H9 (cell line): ENCODE results near the gene CLEC1A. TPM values are rescaled to one million over a fixed set of nuclear protein-coding genes. Genes with fewer than 3 reads are reported as not detected.

Source experiments
- DNase-seq: peaks from one replicate; pipeline ENCODE4 v3.0.0-alpha.2; 2017
- H2AFZ ChIP-seq: one replicate; pipeline ENCODE4 v1.6.1; 2013; ENCODE audit warnings: mild to moderate bottlenecking, low read length, control low read depth, moderate library complexity
- H2AK5ac ChIP-seq: 2 replicates; pipeline ENCODE4 v1.6.1; 2013; ENCODE audit warnings: low read length, control low read depth, mixed read lengths; ENCODE audit not compliant: insufficient read length
- H2BK120ac ChIP-seq: one replicate; pipeline ENCODE4 v1.6.1; 2013; ENCODE audit warnings: low read depth, mild to moderate bottlenecking, low read length, control low read depth, inconsistent platforms; ENCODE audit not compliant: poor library complexity, severe bottlenecking
- H2BK12ac ChIP-seq: 2 replicates; pipeline ENCODE4 v1.6.1; 2013; ENCODE audit warnings: low read length, control low read depth, mixed read lengths, low read depth; ENCODE audit not compliant: insufficient read length
- H2BK15ac ChIP-seq: 2 replicates; pipeline ENCODE4 v1.6.1; 2013; ENCODE audit warnings: low read depth, low read length, control low read depth
- H2BK20ac ChIP-seq: one replicate; pipeline ENCODE4 v1.6.1; 2013; ENCODE audit warnings: low read depth, mild to moderate bottlenecking, low read length, control low read depth, inconsistent platforms; ENCODE audit not compliant: poor library complexity, severe bottlenecking
- H2BK5ac ChIP-seq: 2 replicates; pipeline ENCODE4 v1.6.1; 2013; ENCODE audit warnings: low read length, control low read depth, mixed read lengths; ENCODE audit not compliant: insufficient read length
- H3K14ac ChIP-seq: 2 replicates; pipeline ENCODE4 v1.6.1; 2013; ENCODE audit warnings: low read length, control low read depth; ENCODE audit not compliant: insufficient read depth
- H3K18ac ChIP-seq: 2 replicates; pipeline ENCODE4 v1.6.1; 2013; ENCODE audit warnings: low read depth, mild to moderate bottlenecking, mixed read lengths, low read length, control low read depth; ENCODE audit not compliant: insufficient read length
- H3K23ac ChIP-seq: 2 replicates; pipeline ENCODE4 v1.6.1; 2013; ENCODE audit warnings: low read length, control low read depth, mixed read lengths, low read depth; ENCODE audit not compliant: insufficient read length
- H3K23me2 ChIP-seq: 2 replicates; pipeline ENCODE4 v1.6.1; 2013; ENCODE audit warnings: low read depth, mild to moderate bottlenecking, mixed read lengths, low read length, control low read depth; ENCODE audit not compliant: insufficient read length, poor library complexity, severe bottlenecking
- H3K27ac ChIP-seq: 2 replicates; pipeline ENCODE4 v1.5.1; 2013; ENCODE audit warnings: low read length, control low read depth, mixed read lengths, low read depth; ENCODE audit not compliant: insufficient read length
- H3K27me3 ChIP-seq: 2 replicates; pipeline ENCODE4 v1.6.1; 2013; ENCODE audit warnings: low read length, control low read depth, inconsistent platforms; ENCODE audit not compliant: insufficient read depth
- H3K4ac ChIP-seq: 2 replicates; pipeline ENCODE4 v1.6.1; 2013; ENCODE audit warnings: low read depth, mild to moderate bottlenecking, control low read depth, inconsistent platforms, low read length, moderate library complexity
- H3K4me1 ChIP-seq: 2 replicates; pipeline ENCODE4 v1.6.1; 2013; ENCODE audit warnings: low read length, control low read depth, inconsistent platforms; ENCODE audit not compliant: insufficient read depth
- H3K4me2 ChIP-seq: 2 replicates; pipeline ENCODE4 v1.6.1; 2013; ENCODE audit warnings: low read length, control low read depth, mixed read lengths; ENCODE audit not compliant: insufficient read length, insufficient read depth
- H3K56ac ChIP-seq: 2 replicates; pipeline ENCODE4 v1.6.1; 2013; ENCODE audit warnings: low read depth, mild to moderate bottlenecking, mixed read lengths, low read length, control low read depth; ENCODE audit not compliant: insufficient read length
- H3K79me1 ChIP-seq: 2 replicates; pipeline ENCODE4 v1.6.1; 2013; ENCODE audit warnings: low read depth, mild to moderate bottlenecking, moderate library complexity, low read length, control low read depth, inconsistent platforms; ENCODE audit not compliant: insufficient read depth, poor library complexity, severe bottlenecking
- H3K79me2 ChIP-seq: 2 replicates; pipeline ENCODE4 v1.6.1; 2013; ENCODE audit warnings: low read length, control low read depth, inconsistent platforms; ENCODE audit not compliant: insufficient read depth
- H3K9ac ChIP-seq: 2 replicates; pipeline ENCODE4 v1.6.1; 2013; ENCODE audit warnings: low read length, control low read depth, mixed read lengths; ENCODE audit not compliant: insufficient read length; ENCODE audit errors: extremely low read depth
- H3K9me3 ChIP-seq: one replicate; pipeline ENCODE4 v1.6.1; 2013; ENCODE audit warnings: low read depth, low read length, inconsistent platforms; ENCODE audit not compliant: control insufficient read depth
- H3T11ph ChIP-seq: one replicate; pipeline ENCODE4 v1.6.1; 2013; ENCODE audit warnings: mild to moderate bottlenecking, low read length, control low read depth, inconsistent platforms
- H4K20me1 ChIP-seq: one replicate; pipeline ENCODE4 v1.6.1; 2013; ENCODE audit not compliant: control insufficient read depth, insufficient read length, insufficient read depth
- H4K5ac ChIP-seq: 2 replicates; pipeline ENCODE4 v1.6.1; 2013; ENCODE audit warnings: low read depth, mild to moderate bottlenecking, mixed read lengths, low read length, control low read depth; ENCODE audit not compliant: insufficient read length
- H4K8ac ChIP-seq: replicated peaks from 2 replicates; pipeline ENCODE4 v1.6.1; 2013; ENCODE audit warnings: low read length, control low read depth, mixed read lengths, low read depth; ENCODE audit not compliant: insufficient read length
- H4K91ac ChIP-seq: 2 replicates; pipeline ENCODE4 v1.6.1; 2013; ENCODE audit warnings: low read depth, mild to moderate bottlenecking, moderate library complexity, mixed read lengths, low read length, control low read depth; ENCODE audit not compliant: insufficient read length
- H3K27ac Mint-ChIP-seq, 3 experiments: 2 replicates in 2 of 3; 3 replicates in 1 of 3; pipeline ENCODE4 v1.8.0; 2020 to 2021; ENCODE audit warnings: mixed read lengths in 3 of 3, mild to moderate bottlenecking in 1 of 3, moderate library complexity in 1 of 3
- H3K27me3 Mint-ChIP-seq: 2 replicates; pipeline ENCODE4 v1.8.0; 2021; ENCODE audit warnings: low read depth, mild to moderate bottlenecking, moderate library complexity, mixed read lengths
- H3K36me3 Mint-ChIP-seq, 3 experiments: 2 replicates in 2 of 3; 3 replicates in 1 of 3; pipeline ENCODE4 v1.8.0; 2020 to 2021; ENCODE audit warnings: low read depth in 3 of 3, mixed read lengths in 3 of 3; ENCODE audit not compliant: insufficient read depth in 1 of 3
- H3K4me1 Mint-ChIP-seq, 2 experiments: 2 replicates each; pipeline ENCODE4 v1.8.0; 2020; ENCODE audit warnings: mixed read lengths in 2 of 2
- H3K4me3 Mint-ChIP-seq, 2 experiments: 2 replicates in 1 of 2; 3 replicates in 1 of 2; pipeline ENCODE4 v1.8.0; 2020 to 2021; ENCODE audit warnings: mild to moderate bottlenecking in 2 of 2, mixed read lengths in 2 of 2, moderate library complexity in 1 of 2
- H3K9me3 Mint-ChIP-seq, 2 experiments: 2 replicates in 1 of 2; 3 replicates in 1 of 2; pipeline ENCODE4 v1.8.0; 2020; ENCODE audit warnings: mild to moderate bottlenecking in 2 of 2, mixed read lengths in 2 of 2, moderate library complexity in 1 of 2
- WGBS: extraction: QIAGEN DNeasy Blood & Tissue Kit; methylation state at CpG from one replicate; pipeline ENCODE4 v1.1.7; 2013; ENCODE audit warnings: missing lambda C conversion rate, low lambda C conversion rate, mixed read lengths; ENCODE audit not compliant: insufficient read length; ENCODE audit errors: extremely low coverage; 5-methylcytosine and 5-hydroxymethylcytosine counted together
- total RNA-seq: library from RNA; stranded (reverse); gene quantifications from 2 replicates; pipeline ENCODE4 v1.2.1, GENCODE V29; 2021
- TF ChIP-seq, protein P1 (sequence below): fragments of 200-600 bp; sonication (generic); conservative IDR thresholded peaks from 3 replicates; pipeline ENCODE4 v1.8.0; 2021; ENCODE audit warnings: antibody characterized with exemption, mild to moderate bottlenecking

The CLEC1A gene
- total RNA-seq, 1 experiment from 2014 or later = not detected

DNA sequence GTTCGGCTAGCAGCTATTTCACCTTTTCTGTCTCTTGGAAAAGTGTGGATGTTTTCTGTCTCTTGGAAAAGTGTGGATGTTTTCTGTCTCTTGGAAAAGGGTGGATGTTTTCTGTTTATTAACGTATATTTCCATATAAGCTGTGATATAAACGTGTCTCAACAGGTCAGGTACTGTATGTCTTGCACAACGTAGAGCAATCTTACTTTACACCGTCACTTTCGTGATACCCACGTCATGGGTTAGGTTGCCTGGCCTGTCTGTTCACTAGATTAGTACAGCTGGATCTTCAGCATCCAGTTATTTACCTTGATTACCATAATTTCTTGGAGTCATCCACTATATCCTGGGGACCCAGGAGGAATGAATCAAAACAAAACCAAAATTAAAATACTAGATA, 17.1 kb upstream of the CLEC1A start:
- H3K4me1 Mint-ChIP-seq = no peaks in the 10 kb centered on the region
- no peaks in the 10 kb centered on the region for H3K4me1 ChIP-seq
- no peak for DNase-seq
- no peak overlapping the region for H3K18ac ChIP-seq
- peaks cover 3% of the 10 kb centered on the region; the same call in 1 of the 2 replicates for H3K27me3 Mint-ChIP-seq
- no peak overlapping the region for H3K14ac ChIP-seq
- no peak overlapping the region for H4K5ac ChIP-seq
- TF ChIP-seq, protein P1, sequence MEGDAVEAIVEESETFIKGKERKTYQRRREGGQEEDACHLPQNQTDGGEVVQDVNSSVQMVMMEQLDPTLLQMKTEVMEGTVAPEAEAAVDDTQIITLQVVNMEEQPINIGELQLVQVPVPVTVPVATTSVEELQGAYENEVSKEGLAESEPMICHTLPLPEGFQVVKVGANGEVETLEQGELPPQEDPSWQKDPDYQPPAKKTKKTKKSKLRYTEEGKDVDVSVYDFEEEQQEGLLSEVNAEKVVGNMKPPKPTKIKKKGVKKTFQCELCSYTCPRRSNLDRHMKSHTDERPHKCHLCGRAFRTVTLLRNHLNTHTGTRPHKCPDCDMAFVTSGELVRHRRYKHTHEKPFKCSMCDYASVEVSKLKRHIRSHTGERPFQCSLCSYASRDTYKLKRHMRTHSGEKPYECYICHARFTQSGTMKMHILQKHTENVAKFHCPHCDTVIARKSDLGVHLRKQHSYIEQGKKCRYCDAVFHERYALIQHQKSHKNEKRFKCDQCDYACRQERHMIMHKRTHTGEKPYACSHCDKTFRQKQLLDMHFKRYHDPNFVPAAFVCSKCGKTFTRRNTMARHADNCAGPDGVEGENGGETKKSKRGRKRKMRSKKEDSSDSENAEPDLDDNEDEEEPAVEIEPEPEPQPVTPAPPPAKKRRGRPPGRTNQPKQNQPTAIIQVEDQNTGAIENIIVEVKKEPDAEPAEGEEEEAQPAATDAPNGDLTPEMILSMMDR = no peak
- H3T11ph ChIP-seq = no peak overlapping the region
- peaks cover 0 to 13% (median 1%) of the 10 kb centered on the region in 3 experiments; a peak in 4 of 7 replicates for H3K36me3 Mint-ChIP-seq
- no peak overlapping the region for H2BK15ac ChIP-seq
- peaks cover 5% of the 10 kb centered on the region in 2 experiments; a peak in 4 of 5 replicates for H3K9me3 Mint-ChIP-seq
- no peak overlapping the region for H2BK5ac ChIP-seq
- no peak overlapping the region for H4K8ac ChIP-seq
- no peaks in the 10 kb centered on the region for H4K20me1 ChIP-seq
- H2BK20ac ChIP-seq = no peak overlapping the region
- H2AFZ ChIP-seq = no peak overlapping the region
- no CpG with 5 or more reads among the region's 7 CpGs for WGBS
- H4K91ac ChIP-seq = no peak overlapping the region
- H3K4me3 Mint-ChIP-seq = no peak overlapping the region
- no peak overlapping the region for H3K9ac ChIP-seq
- H3K79me1 ChIP-seq = no peaks in the 10 kb centered on the region
- H3K27me3 ChIP-seq = no peaks in the 10 kb centered on the region
- no peak overlapping the region for H3K56ac ChIP-seq
- no peak overlapping the region for H2BK12ac ChIP-seq
- H3K23ac ChIP-seq = no peak overlapping the region
- H3K4me2 ChIP-seq = no peak overlapping the region
- H3K9me3 ChIP-seq = no peaks in the 10 kb centered on the region
- no peak overlapping the region for H3K27ac Mint-ChIP-seq
- H3K79me2 ChIP-seq = no peaks in the 10 kb centered on the region
- H3K23me2 ChIP-seq = no peaks in the 10 kb centered on the region
- no peak overlapping the region for H2BK120ac ChIP-seq
- H2AK5ac ChIP-seq = no peak overlapping the region
- no peak overlapping the region for H3K4ac ChIP-seq
- H3K27ac ChIP-seq = no peak overlapping the region
